Endometrial microvascular endothelial cells (primary cell): ENCODE results near the gene EHHADH. TPM values are rescaled to one million over a fixed set of nuclear protein-coding genes. Genes with fewer than 3 reads are reported as not detected.

ENCODE experiments used
- in situ Hi-C: cut with HindIII; loops from 2 replicates; pipeline ENCODE4 v1.10.0; 2017; ENCODE audit warnings: low sequenced_read_pairs, low pct_unique_long_range_greater_than_20kb; ENCODE audit errors: inconsistent ontology term
- total RNA-seq: library from RNA; depleted of rRNA; stranded (reverse); fragments of >200 nt; gene quantifications from one replicate; pipeline ENCODE4 v1.2.3, GENCODE V29; 2015; ENCODE audit errors: inconsistent ontology term

Gene EHHADH
- total RNA-seq, 1 donor from 2014 or later: 17.9 TPM

DNA sequence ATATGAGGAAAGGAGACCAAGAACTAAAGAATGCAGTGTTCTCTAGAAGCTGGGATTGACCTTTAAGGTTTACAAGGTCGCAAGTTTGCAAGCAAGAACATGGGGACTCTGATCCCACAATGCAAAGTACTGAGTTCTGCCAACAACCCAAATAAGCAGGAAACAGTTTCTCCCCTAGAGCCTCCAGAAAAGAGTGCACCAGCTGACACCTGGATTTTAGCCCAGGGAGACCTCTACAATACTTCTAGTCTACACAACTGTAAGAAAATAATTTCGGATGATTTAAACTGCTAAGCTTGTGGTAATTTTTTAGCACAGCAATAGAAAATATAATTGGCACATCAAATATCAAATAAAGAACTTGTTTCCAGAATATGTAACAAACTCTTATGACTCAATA, 46.4 kb downstream of the EHHADH start:
- in situ Hi-C loops: no loop called here

GRCh38 chr3:185205865-185206264, 48.0 kb downstream of the EHHADH start:
- in situ Hi-C loops: no loop called here

- in situ Hi-C loops: no loop called here
Measured at GRCh38 chr3:185204894-185205293, 49.0 kb downstream of the EHHADH start.

- in situ Hi-C loops: no loop called here
Measured at GRCh38 chr3:185200639-185201038, 53.2 kb downstream of the EHHADH start.

DNA sequence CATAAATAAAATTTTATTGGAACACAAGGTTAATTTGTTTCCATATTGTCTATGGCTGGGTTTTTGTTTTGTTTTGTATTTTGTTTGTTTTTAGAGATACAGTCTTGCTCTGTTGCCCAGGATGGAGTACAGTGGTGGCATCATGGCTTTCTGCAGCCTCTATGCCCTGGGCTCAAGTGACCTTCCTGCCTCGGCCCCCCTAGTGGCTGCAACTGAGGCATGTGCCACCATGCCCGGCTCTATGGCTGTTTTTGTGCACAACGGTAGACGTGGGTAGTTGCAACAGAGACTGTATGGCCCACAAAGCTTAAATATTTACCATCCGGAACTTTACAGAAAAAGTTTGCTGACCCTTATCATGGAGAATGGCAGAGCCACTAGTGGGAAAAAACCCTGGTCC, 54.2 kb downstream of the EHHADH start:
- in situ Hi-C loops: no loop called here

- in situ Hi-C loops: no loop called here
Measured at GRCh38 chr3:185199206-185199605, 54.6 kb downstream of the EHHADH start.

DNA sequence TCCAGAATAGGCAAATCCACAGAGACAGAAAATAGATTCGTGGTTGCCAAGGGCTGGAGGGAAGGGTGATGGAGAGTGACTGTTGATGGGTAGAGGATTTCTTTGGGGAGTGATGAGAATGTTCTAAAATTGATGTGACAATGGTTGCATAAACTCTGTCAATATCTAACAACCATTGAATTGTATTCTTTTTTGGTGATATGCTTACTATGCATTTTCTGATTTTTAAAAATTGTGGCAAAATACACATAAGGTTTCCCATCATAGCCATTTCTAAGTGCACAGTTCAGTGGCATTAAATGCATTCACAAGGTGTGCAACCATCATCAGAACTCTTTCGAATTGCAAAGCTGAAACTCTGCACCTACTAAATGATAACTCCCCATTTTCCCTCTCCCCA, 56.8 kb downstream of the EHHADH start:
- in situ Hi-C loops: no loop called here

DNA sequence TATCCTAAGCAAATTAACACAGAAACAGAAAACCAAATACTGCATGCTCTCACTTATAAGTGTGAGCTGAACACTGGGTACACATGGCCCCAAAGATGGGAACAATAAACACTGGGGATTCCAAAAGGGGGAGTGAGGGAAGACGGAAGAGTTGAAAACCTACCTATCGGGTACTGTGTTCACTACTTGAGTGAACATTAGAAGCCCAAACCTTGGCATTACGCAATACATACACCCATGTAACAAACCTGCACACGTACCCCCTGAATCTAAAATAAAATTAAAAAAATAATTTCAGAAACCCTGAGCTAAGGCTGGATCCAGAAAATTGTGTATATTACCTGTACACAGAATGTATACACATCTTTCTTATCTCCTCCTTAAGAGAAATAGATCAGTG, 58.2 kb downstream of the EHHADH start:
- in situ Hi-C loops: no loop called here

GRCh38 chr3:185188816-185189215, 65.0 kb downstream of the EHHADH start:
- in situ Hi-C loops: no loop called here

DNA sequence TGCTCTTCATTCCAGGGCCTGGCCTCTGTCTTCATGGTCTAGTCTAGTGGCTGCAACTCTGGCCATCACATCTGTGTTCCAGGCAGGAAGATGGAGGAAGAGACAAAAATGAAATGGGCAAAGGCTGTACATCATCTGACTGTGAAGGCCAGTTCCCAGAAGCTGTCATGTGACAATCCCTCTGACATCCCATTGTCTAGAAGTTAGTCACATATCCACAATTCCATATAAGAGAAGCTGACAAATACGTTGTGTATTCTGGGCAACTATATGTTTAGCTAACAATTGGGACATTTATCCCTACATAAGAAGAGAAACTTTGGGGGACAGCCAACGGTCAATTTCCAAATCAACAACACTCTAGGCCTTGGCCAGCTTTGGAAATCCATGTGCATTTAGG, 66.5 kb downstream of the EHHADH start:
- in situ Hi-C loops: no loop called here

- in situ Hi-C loops: no loop called here
Measured at GRCh38 chr3:185176750-185177359, 77.0 kb downstream of the EHHADH start.

- in situ Hi-C loops: no loop called here
Measured at GRCh38 chr3:185175370-185175987, 78.4 kb downstream of the EHHADH start.

GRCh38 chr3:185172086-185173049, 81.5 kb downstream of the EHHADH start:
- in situ Hi-C loops: no loop called here

DNA sequence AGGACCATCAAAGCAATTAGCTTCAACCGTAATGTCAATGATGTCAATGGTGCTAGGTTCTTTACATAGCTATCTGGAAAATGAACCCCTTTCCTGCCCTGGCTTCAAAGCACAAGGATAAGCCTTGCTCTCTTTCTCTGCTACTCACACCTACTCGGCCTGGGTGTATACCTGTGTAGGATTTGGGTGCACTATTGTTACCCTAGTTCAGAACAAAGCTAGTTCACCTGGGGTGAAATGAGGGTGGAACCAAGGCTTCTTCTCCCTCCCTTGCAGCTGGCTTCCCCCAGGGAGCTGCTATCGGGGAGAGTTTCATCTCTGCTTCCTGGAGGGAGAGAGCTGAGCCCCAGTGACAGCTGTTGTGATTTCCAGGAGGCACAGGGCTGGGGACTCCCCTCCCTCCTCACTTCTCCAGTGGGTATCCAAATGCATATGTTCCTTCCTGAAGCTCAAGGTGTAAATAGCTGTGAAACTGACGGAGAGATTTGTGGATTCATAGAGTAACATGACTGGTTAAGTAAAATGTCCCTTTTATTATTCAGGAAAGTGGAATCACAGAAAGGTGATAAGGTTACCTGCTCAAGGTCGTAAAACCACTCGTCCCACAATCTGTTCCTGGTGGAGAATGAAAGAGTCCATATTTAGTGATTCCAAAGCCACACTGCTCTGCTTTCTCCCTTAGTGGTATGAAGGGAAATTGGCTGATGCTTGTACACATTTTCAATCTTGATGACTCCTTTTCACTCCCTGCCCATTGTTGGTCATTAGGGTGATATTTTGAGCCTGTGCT, 89.2 kb downstream of the EHHADH start:
- in situ Hi-C loops: no loop called here

DNA sequence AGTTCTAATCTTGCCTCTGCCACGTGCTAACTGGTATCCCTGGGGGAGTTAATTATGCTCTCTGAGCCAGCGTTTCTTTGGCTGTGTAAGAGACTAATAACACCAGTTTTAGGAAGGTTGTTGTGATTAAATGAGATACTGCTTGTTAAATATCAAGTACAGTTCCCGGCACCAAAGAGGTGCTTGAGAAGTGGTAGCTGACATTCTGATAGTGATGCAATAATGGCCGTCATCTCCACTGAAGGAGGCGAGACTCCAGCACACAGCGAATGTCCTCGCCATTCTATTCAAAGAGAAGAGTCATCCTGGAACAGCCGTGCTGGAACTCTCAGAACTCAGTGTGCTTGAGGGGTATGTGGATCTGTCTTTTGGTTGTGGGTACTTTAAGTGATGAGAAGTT, 91.2 kb downstream of the EHHADH start:
- in situ Hi-C loops: no loop called here

DNA sequence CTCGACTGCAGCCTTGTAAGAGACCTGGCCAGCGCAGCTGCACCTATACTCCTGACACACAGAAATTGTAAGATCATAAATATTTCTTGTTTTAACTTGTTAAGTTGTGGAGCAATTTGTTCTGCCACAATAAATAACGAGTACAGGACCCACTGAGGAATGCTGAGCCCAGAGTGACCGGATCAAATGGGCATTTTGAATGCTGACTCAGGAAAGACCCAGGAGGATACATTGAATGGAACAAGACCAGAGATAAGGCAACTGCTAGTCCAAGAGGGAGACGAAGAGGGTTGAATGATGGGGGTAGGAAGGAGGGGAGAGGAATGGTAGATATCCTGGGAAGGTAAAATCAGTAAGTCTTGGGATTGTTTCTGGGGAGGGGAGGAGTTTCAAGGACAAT, 92.1 kb downstream of the EHHADH start:
- in situ Hi-C loops: no loop called here

DNA sequence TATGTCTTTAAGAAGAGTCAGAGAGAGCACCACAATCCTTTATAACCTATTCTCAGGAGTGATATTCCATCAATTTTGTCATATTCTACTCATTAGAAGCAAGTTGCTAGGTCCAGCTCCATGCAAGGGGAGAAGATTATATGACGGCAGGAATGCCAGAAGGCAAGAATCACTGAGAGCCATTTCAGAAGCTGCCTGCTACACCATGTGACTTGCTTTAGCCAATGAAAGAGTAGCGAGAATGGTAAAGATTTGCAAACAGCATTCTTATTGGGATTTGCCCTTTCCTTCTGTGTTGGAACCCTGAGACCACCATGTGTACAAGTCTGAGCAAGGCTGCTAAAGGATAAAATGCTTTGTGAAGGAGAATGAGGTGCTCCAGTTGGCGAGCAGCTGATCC, 96.5 kb downstream of the EHHADH start:
- in situ Hi-C loops: no loop called here

GRCh38 chr3:185155678-185156077, 98.2 kb downstream of the EHHADH start:
- in situ Hi-C loops: no loop called here
